AG09309 (cell line): ENCODE results near the gene SLC25A10.

Experiments
- DNase-seq: peaks from one replicate; pipeline ENCODE4 v3.0.0-alpha.2; 2010; ENCODE audit warnings: low read depth
- H3K4me3 ChIP-seq: 2 replicates; pipeline ENCODE4 v1.5.1; 2011; ENCODE audit warnings: mild to moderate bottlenecking, low read depth, low read length, moderate library complexity; ENCODE audit not compliant: control insufficient read depth
- TF ChIP-seq, protein P1 (sequence below): IDR thresholded peaks from 2 replicates; pipeline ENCODE4 v1.5.1; 2011; ENCODE audit warnings: mild to moderate bottlenecking, low read depth, low read length, inconsistent platforms; ENCODE audit not compliant: insufficient read depth, control insufficient read depth; ENCODE audit errors: missing control alignments

Gene SLC25A10

GRCh38 chr17:81696218-81696941, 15.7 kb upstream of the SLC25A10 start:
- DNase-seq, result no peak
- H3K4me3 ChIP-seq, result no peak overlapping the region
- TF ChIP-seq, protein P1, sequence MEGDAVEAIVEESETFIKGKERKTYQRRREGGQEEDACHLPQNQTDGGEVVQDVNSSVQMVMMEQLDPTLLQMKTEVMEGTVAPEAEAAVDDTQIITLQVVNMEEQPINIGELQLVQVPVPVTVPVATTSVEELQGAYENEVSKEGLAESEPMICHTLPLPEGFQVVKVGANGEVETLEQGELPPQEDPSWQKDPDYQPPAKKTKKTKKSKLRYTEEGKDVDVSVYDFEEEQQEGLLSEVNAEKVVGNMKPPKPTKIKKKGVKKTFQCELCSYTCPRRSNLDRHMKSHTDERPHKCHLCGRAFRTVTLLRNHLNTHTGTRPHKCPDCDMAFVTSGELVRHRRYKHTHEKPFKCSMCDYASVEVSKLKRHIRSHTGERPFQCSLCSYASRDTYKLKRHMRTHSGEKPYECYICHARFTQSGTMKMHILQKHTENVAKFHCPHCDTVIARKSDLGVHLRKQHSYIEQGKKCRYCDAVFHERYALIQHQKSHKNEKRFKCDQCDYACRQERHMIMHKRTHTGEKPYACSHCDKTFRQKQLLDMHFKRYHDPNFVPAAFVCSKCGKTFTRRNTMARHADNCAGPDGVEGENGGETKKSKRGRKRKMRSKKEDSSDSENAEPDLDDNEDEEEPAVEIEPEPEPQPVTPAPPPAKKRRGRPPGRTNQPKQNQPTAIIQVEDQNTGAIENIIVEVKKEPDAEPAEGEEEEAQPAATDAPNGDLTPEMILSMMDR, result no peak

DNA sequence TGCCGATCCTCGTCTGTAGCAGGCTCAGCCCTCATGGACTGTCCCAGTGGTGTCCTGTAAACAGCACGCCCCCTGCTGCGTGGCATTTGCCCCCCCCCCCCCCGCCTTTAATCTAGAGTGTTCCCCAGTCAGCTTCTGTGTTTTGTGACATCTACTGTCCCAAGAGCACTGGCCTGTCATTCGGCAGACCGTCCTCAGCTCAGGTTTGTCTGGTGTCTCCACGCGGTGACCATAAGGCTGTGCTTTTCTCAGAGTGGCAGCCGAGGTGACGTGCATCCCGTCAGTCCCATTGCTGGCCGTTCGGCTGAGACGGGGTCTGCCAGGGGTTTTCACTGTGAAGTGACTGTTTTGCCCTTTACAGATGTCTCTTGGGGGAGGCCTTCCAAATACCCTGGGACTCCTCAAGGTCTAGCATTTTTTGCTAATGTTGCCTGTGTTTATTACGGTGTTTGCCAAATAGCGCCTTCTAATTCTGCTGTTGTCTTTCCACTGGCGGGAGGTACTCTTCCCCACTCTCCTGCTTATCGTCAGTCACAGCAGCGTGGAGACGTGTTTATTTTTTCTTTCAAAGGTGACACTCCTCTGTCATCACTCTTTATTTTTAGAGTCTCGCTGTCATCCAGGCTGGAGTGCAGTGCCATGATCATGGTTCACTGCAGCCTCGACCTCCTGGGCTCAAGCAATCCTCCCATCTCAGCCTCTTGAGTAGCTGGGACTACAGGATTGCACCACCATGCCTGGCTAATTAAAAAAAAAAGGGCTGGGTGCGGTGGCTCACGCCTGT, 14.6 kb upstream of the SLC25A10 start:
- no peak for DNase-seq
- H3K4me3 ChIP-seq, result no peak overlapping the region
- TF ChIP-seq, protein P1, result no peak

DNA sequence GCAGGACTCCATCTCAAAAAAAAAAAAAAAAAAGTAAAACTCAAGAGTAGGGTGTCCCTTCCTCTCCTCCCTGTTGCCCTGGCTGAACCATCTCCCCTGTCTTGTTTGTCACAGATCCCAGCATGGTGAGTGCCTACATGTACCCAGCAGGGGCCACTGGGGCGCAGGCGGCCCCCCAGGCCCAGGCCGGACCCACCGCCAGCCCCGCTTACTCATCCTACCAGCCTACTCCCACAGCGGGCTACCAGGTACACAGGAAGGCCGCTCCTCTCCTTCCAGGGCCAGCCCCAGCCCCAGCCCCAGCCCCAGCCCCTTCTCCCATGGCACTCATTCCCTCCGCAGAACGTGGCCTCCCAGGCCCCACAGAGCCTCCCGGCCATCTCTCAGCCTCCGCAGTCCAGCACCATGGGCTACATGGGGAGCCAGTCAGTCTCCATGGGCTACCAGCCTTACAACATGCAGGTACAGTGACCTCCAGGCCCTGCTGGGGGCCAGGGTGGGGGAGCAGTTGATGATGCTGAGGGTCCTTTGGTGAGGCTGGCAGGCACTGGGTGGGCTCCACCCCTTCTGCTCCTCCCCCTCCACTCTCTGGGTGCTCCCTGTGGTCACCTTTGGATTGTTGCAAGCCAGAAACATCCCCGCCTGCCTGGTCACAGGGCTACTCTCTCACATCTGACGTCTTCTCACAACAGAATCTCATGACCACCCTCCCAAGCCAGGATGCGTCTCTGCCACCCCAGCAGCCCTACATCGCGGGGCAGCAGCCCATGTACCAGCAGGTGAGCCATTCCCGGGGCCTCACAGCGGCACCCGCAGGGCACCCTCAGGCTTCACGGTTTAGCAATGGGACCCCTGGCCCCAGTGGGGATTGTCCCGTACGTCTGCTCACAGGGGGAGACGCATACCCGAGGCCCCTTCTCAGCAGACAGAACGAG, 11.5 kb upstream of the SLC25A10 start:
- H3K4me3 ChIP-seq, result no peak overlapping the region
- no peak for DNase-seq
- TF ChIP-seq, protein P1, result no peak

- peak overlapping the region; percentile 8; the same call in 1 of the 2 replicates for H3K4me3 ChIP-seq
- TF ChIP-seq, protein P1, result peak; percentile 7
- DNase-seq, result no peak
Observed at GRCh38 chr17:81701288-81702071, 10.6 kb upstream of the SLC25A10 start.

DNA sequence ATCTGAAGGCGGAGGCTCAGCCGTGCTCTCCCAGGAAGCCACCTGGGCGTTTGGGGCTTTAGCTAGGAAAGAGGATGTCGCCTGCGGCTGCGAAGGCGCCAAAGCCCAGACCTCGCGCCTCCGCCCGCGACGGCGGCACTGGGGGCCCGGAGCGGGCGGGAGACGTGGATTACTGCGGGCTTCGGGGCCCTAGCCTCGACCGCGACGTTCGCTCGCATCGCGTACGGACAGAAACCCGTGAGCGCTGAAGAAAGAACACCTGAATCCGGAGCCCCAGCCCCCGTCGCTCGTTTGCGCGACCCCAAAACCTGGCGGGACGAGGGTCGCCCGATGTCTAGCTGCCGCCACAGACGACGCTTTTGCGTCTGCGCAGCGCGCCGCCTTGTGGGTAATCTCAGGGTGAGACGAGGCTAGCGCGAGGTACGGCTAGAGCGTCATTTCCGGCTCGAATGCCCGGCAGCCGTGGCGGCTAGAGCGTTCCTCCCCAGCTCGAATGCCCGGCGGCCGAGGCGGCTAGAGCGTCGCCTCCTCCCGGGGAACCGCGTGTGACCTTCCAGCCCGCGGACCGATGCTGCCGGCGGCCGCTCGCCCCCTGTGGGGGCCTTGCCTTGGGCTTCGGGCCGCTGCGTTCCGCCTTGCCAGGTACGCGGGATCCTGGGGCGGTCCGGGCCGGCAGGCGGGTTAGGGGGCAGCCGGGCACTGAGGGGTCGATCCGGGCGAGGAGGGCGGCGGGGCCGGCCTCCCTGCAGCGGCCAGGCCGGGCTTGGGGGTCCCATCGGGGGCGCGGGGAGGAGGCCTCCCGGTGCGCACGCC, 8.9 kb upstream of the SLC25A10 start, which contains the start of gene MRPL12:
MRPL12 (plus strand) TSS at position 434 of the 813 bp plus-strand sequence; CDS start at position 569, 135 bp downstream.
- H3K4me3 ChIP-seq, result peak within 1 kb of the TSS; percentile 77
- peak; percentile 45 for DNase-seq
- TF ChIP-seq, protein P1, result no peak
